GM19238 (cell line): ENCODE measurements around the gene GARNL3.

Source experiments
- DNase-seq: peaks from one replicate; pipeline ENCODE4 v3.0.0; 2011; ENCODE audit warnings: low spot score; ENCODE audit not compliant: insufficient read length

The GARNL3 gene

GRCh38 chr9:127438394-127438793 is 173.8 kb downstream of the GARNL3 start:
- no peak for DNase-seq
